NT2/D1 (cell line): Measurements from ENCODE around the gene ATP1B1.

Experiments used
- SUZ12 ChIP-seq: IDR thresholded peaks from 2 replicates; pipeline ENCODE4 v1.6.1; 2011; ENCODE audit not compliant: insufficient read length, insufficient read depth; ENCODE audit errors: extremely low read depth
- YY1 ChIP-seq: IDR thresholded peaks from 2 replicates; pipeline ENCODE4 v1.6.1; 2011; ENCODE audit not compliant: insufficient read length, insufficient read depth
- ZNF274 ChIP-seq: IDR thresholded peaks from 2 replicates; pipeline ENCODE4 v1.6.1; 2011; ENCODE audit warnings: mild to moderate bottlenecking, low read depth, low read length

GRCh38 chr1:169156580-169156979 lies 50.1 kb downstream of the ATP1B1 start:
- no peak for TF ChIP-seq YY1
- TF ChIP-seq ZNF274 = no peak
- no peak for TF ChIP-seq SUZ12
